ENCODE data around the gene FUOM. TPM values are rescaled to one million over a fixed set of nuclear protein-coding genes. Genes with fewer than 3 reads are reported as not detected.

The FUOM gene
- total and polyA plus RNA-seq, 10 of the 15 experiments (the other 5 are each of a cell fraction or from before 2014, with no cell fraction given): 1.8 to 41.7 (median 25.6) TPM

GRCh38 chr10:133401981-133402725 lies 44.3 kb upstream of the FUOM start:
- DNase-seq (ENCODE audit: low read depth, low spot score) (no peak), ATAC-seq (no peak), FAIRE-seq (no peak)
- H2AFZ ChIP-seq (ENCODE audit: control insufficient read depth, low read depth, low read length): no peak overlapping the region
- no TSS peak for BruUV-seq (replicated peaks)
- no peaks in the 10 kb centered on the region for H3K27me3 ChIP-seq (replicated peaks in 1 of 2; ENCODE audit: control insufficient read depth in 2 of 2, insufficient read depth in 2 of 2, low read length in 1 of 2)
- POLR2A ChIA-PET: interaction anchor here (0.6 to 1.8 kb wide), 4 partner anchors 12 to 124 kb away, joined by 3 to 17 read pairs (median 4); no protein-coding TSS in a partner anchor
- peak overlapping the region; percentile 100; the same call in 1 of the 2 replicates for H3K4me2 ChIP-seq (ENCODE audit: control insufficient read depth, insufficient read depth)
- WGBS (ENCODE audit: insufficient coverage, insufficient replicate concordance, low lambda C conversion rate, missing lambda C conversion rate): 98% methylated on average over 21 of the region's 21 CpGs
- TF ChIP-seq POLR2A (IDR thresholded peaks at IDR 0.05; ENCODE audit: low read depth, low read length) (peak; percentile 51), SMARCA5 (IDR thresholded peaks at IDR 0.05) (no peak)
- no peak overlapping the region for H3K9ac ChIP-seq (ENCODE audit: control insufficient read depth, insufficient read depth, low read length)
- intact Hi-C loops (cut with micrococcal nuclease; ENCODE audit: unreplicated experiment): no loop called here
- H3K4me3 ChIP-seq: no peak overlapping the region
- peaks cover 36% of the 10 kb centered on the region for H3K4me1 ChIP-seq (ENCODE audit: control insufficient read depth, insufficient read depth, low read length)
- SMC1A ChIA-PET (ENCODE audit: uncharacterized antibody, unreplicated experiment): interaction anchor here (1.2 to 2.7 kb wide), 4 partner anchors 10 to 73 kb away, joined by 4 to 21 read pairs (median 5); no protein-coding TSS in a partner anchor
- H3K36me3 ChIP-seq (ENCODE audit: control insufficient read depth in 2 of 2, insufficient read depth in 2 of 2, low read length in 1 of 2): peaks cover 13 to 16% of the 10 kb centered on the region in 2 experiments; a peak in 3 of 4 replicates
- in situ Hi-C loops (cut with MboI): no loop called here
- CTCF ChIA-PET: interaction anchor here (1.2 to 1.3 kb wide), 2 partner anchors 25 to 35 kb away, joined by 3 to 7 read pairs; no protein-coding TSS in a partner anchor
- RAD21 ChIA-PET (ENCODE audit: unreplicated experiment): interaction anchor here (1.2 to 1.3 kb wide), 2 partner anchors 12 to 46 kb away, joined by 3 to 16 read pairs; no protein-coding TSS in a partner anchor
- peaks cover 14% of the 10 kb centered on the region for H3K79me2 ChIP-seq (ENCODE audit: control insufficient read depth, insufficient read depth, low read length)
- peaks cover 3% of the 10 kb centered on the region; the same call in 1 of the 2 replicates for H4K20me1 ChIP-seq (ENCODE audit: control insufficient read depth, insufficient read depth)
- no peak overlapping the region for H3K27ac ChIP-seq (ENCODE audit: control insufficient read depth, insufficient read depth)
- peaks cover 2% of the 10 kb centered on the region; the same call in 2 of the 3 replicates for H3K9me3 ChIP-seq (replicated peaks; ENCODE audit: control insufficient read depth, insufficient read depth, low read length)

DNA sequence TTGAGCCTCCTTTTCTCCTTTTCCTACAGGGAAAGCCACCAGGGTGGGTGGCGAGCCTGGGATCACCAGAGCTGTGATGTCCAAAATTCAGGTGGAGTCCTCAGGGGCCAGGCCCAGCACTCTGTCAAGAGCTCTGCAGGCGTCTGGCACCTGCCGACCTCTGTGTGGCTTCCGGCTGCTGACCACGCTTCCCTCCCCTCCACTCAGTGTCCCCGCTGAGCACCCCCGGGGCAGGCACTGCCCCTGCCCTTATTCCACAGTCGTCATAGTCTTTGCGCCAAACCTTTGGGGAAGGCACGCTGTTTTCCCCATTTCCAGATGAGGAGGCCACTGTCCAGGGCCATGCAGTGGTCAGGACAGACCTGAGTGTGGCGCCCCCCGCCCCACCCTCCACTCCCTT lies 43.7 kb upstream of the FUOM start:
- FAIRE-seq: no peak
- no peak for DNase-seq (ENCODE audit: low read depth, low spot score)
- H4K20me1 ChIP-seq (ENCODE audit: control insufficient read depth, insufficient read depth): peaks cover 3% of the 10 kb centered on the region; the same call in 1 of the 2 replicates
- intact Hi-C loops (cut with micrococcal nuclease; ENCODE audit: unreplicated experiment): no loop called here
- TF ChIP-seq LARP7 (IDR thresholded peaks at IDR 0.05) (no peak), IKZF1 (conservative IDR thresholded peaks at IDR 0.05) (no peak), NFXL1 (IDR thresholded peaks at IDR 0.05; ENCODE audit: borderline replicate concordance) (no peak), ZBED1 (IDR thresholded peaks at IDR 0.05; ENCODE audit: borderline replicate concordance) (no peak), CHD2 (IDR thresholded peaks at IDR 0.05; ENCODE audit: borderline replicate concordance, low read depth, low read length) (no peak)
- 66% methylated on average over 12 of the region's 12 CpGs for WGBS (ENCODE audit: insufficient coverage, insufficient replicate concordance, low lambda C conversion rate, missing lambda C conversion rate)
- H3K4me1 ChIP-seq (ENCODE audit: control insufficient read depth, insufficient read depth, low read length): peaks cover 32% of the 10 kb centered on the region
- CTCF ChIA-PET: interaction anchor here (0.7 to 1.3 kb wide), 4 partner anchors 14 to 95 kb away, joined by 3 to 7 read pairs (median 4); no protein-coding TSS in a partner anchor
- POLR2A ChIA-PET: interaction anchor here (0.7 to 1.8 kb wide), 3 partner anchors 11 to 124 kb away, joined by 4 to 17 read pairs (median 5); no protein-coding TSS in a partner anchor
- H3K27ac ChIP-seq (ENCODE audit: control insufficient read depth, insufficient read depth): peak overlapping the region; percentile 92
- RAD21 ChIA-PET (ENCODE audit: unreplicated experiment): interaction anchor here (0.8 to 1.3 kb wide), 6 partner anchors 11 to 72 kb away, joined by 3 to 16 read pairs (median 4); partner anchors contain the start of genes FUOM and PAOX
- in situ Hi-C loops (cut with MboI): no loop called here
- H3K4me2 ChIP-seq (ENCODE audit: control insufficient read depth, insufficient read depth): peak overlapping the region; percentile 100
- H3K9ac ChIP-seq (ENCODE audit: control insufficient read depth, insufficient read depth, low read length): no peak overlapping the region
- H3K9me3 ChIP-seq (replicated peaks; ENCODE audit: control insufficient read depth, insufficient read depth, low read length): no peaks in the 10 kb centered on the region
- H3K4me3 ChIP-seq: no peak overlapping the region; the same call in 1 of the 2 replicates
- peaks cover 10% of the 10 kb centered on the region for H3K79me2 ChIP-seq (ENCODE audit: control insufficient read depth, insufficient read depth, low read length)
- no peak overlapping the region for H2AFZ ChIP-seq (ENCODE audit: control insufficient read depth, low read depth, low read length)
- SMC1A ChIA-PET (ENCODE audit: uncharacterized antibody, unreplicated experiment): interaction anchor here (1.0 to 2.7 kb wide), 6 partner anchors 11 to 72 kb away, joined by 3 to 21 read pairs (median 4); no protein-coding TSS in a partner anchor
- no TSS peak for BruUV-seq (replicated peaks)
- peaks cover 13 to 19% of the 10 kb centered on the region in 2 experiments; a peak in 3 of 4 replicates for H3K36me3 ChIP-seq (ENCODE audit: control insufficient read depth in 2 of 2, insufficient read depth in 2 of 2, low read length in 1 of 2)
- ATAC-seq: peak; percentile 7
- H3K27me3 ChIP-seq (replicated peaks in 1 of 2; ENCODE audit: control insufficient read depth in 2 of 2, insufficient read depth in 2 of 2, low read length in 1 of 2): no peaks in the 10 kb centered on the region
